Smooth muscle cell (in vitro differentiated cells): Measurements from ENCODE around the gene RFX8. TPM values are rescaled to one million over a fixed set of nuclear protein-coding genes. Genes with fewer than 3 reads are reported as not detected.
A peak's percentile ranks its signal among the peaks of the same experiment; 100 is the strongest.

Experiments
- DNase-seq: peaks from one replicate; lab custom pipeline; 2025; ENCODE audit not compliant: unreplicated experiment; lab: John Stamatoyannopoulos, UW
- H2AFZ ChIP-seq: fragments of 200-600 bp; sonication (generic); 2 replicates; pipeline ENCODE4 v1.6.0; 2016; ENCODE audit warnings: antibody characterized with exemption, low read depth, mild to moderate bottlenecking
- H3F3A ChIP-seq: fragments of 200-600 bp; sonication (generic); 2 replicates; pipeline ENCODE4 v1.6.0; 2017; ENCODE audit warnings: antibody characterized with exemption, low read depth
- H3K27ac ChIP-seq: fragments of 200-600 bp; sonication (generic); 2 replicates; pipeline ENCODE4 v1.5.1; 2016; ENCODE audit warnings: low read depth, mild to moderate bottlenecking
- H3K27me3 ChIP-seq: fragments of 200-600 bp; sonication (generic); 2 replicates; pipeline ENCODE4 v1.6.1; 2016; ENCODE audit warnings: low read depth, mild to moderate bottlenecking
- H3K36me3 ChIP-seq: fragments of 200-600 bp; sonication (generic); 2 replicates; pipeline ENCODE4 v1.5.1; 2016; ENCODE audit warnings: low read depth
- H3K4me1 ChIP-seq: fragments of 200-600 bp; sonication (generic); 2 replicates; pipeline ENCODE4 v1.5.1; 2016; ENCODE audit warnings: low read depth
- H3K4me2 ChIP-seq: fragments of 200-600 bp; sonication (generic); 2 replicates; pipeline ENCODE4 v1.6.0; 2016; ENCODE audit warnings: mild to moderate bottlenecking
- H3K4me3 ChIP-seq: fragments of 200-600 bp; sonication (generic); 2 replicates; pipeline ENCODE4 v1.5.1; 2016; ENCODE audit warnings: mild to moderate bottlenecking
- H3K79me2 ChIP-seq: fragments of 200-600 bp; sonication (generic); 2 replicates; pipeline ENCODE4 v1.6.0; 2016; ENCODE audit warnings: low read depth, mild to moderate bottlenecking
- H3K9ac ChIP-seq: fragments of 200-600 bp; sonication (generic); 2 replicates; pipeline ENCODE4 v1.6.0; 2016; ENCODE audit warnings: low read depth
- H3K9me3 ChIP-seq: fragments of 200-600 bp; sonication (generic); replicated peaks from 2 replicates; pipeline ENCODE4 v1.5.1; 2016; ENCODE audit warnings: low read depth
- H4K20me1 ChIP-seq: fragments of 200-600 bp; sonication (generic); 2 replicates; pipeline ENCODE4 v1.6.0; 2016; ENCODE audit warnings: low read depth
- CTCF ChIP-seq: fragments of 200-600 bp; sonication (generic); IDR thresholded peaks from 2 replicates; pipeline ENCODE4 v1.5.1; 2017; ENCODE audit warnings: borderline replicate concordance, mild to moderate bottlenecking, antibody characterized with exemption; ENCODE audit not compliant: insufficient read depth, poor library complexity, severe bottlenecking
- WGBS: methylation state at CpG from one replicate; pipeline ENCODE4 v1.1.7; 2016; ENCODE audit warnings: low lambda C conversion rate; 5-methylcytosine and 5-hydroxymethylcytosine counted together
- polyA plus RNA-seq: library from polyadenylated mRNA; unstranded; fragments of >200 nt; fragmentation: Nextera tagmentation; extraction: Ambion mirVana; gene quantifications from 2 replicates; pipeline ENCODE4 v1.2.1, GENCODE V29; 2016
- total RNA-seq: library from RNA; depleted of rRNA; stranded (reverse); fragments of >200 nt; gene quantifications from 2 replicates; pipeline ENCODE4 v1.2.3, GENCODE V29; 2014

Gene RFX8
- total and polyA plus RNA-seq, 2 experiments from 2014 or later: 2.3 to 3.0 TPM

GRCh38 chr2:101469863-101470262 lies 5.0 kb downstream of the RFX8 start:
- H3K27me3 ChIP-seq: no peaks in the 10 kb centered on the region
- no peaks in the 10 kb centered on the region for H3K9me3 ChIP-seq
- peaks cover 18% of the 10 kb centered on the region for H3K4me1 ChIP-seq
- H3K4me2 ChIP-seq: no peak overlapping the region
- WGBS: 95% methylated on average over 4 of the region's 4 CpGs
- H2AFZ ChIP-seq: no peak overlapping the region
- H3K36me3 ChIP-seq: no peaks in the 10 kb centered on the region
- no peaks in the 10 kb centered on the region for H3F3A ChIP-seq
- no peak for DNase-seq
- H3K79me2 ChIP-seq: peaks cover 12% of the 10 kb centered on the region
- no peaks in the 10 kb centered on the region for H4K20me1 ChIP-seq
- H3K27ac ChIP-seq: peak overlapping the region; percentile 21
- H3K9ac ChIP-seq: no peak overlapping the region
- TF ChIP-seq CTCF: no peak
- no peak overlapping the region for H3K4me3 ChIP-seq

- 71% methylated on average over 4 of the region's 4 CpGs for WGBS
- DNase-seq: no peak
Observed at GRCh38 chr2:101467306-101467705, 7.6 kb downstream of the RFX8 start.

GRCh38 chr2:101466426-101466825 lies 8.5 kb downstream of the RFX8 start:
- 94% methylated on average over 3 of the region's 3 CpGs for WGBS
- Histone ChIP-seq H2AFZ (no peak overlapping the region), H3K79me2 (no peaks in the 10 kb centered on the region), H3K36me3 (no peaks in the 10 kb centered on the region), H3K27ac (no peak overlapping the region), H3K27me3 (no peaks in the 10 kb centered on the region), H3K9ac (no peak overlapping the region), H4K20me1 (no peaks in the 10 kb centered on the region), H3K9me3 (no peaks in the 10 kb centered on the region), H3K4me2 (no peak overlapping the region), H3K4me1 (peaks cover 18% of the 10 kb centered on the region), H3K4me3 (no peak overlapping the region), H3F3A (no peaks in the 10 kb centered on the region)
- TF ChIP-seq CTCF: no peak
- no peak for DNase-seq

More at GRCh38 chr2:101467306-101467705, 7.6 kb downstream of the RFX8 start:
- Histone ChIP-seq H3K27ac (no peak overlapping the region), H3K36me3 (no peaks in the 10 kb centered on the region), H3K4me3 (no peak overlapping the region), H3K9ac (no peak overlapping the region), H3K9me3 (no peaks in the 10 kb centered on the region), H3K4me1 (peaks cover 18% of the 10 kb centered on the region), H3K79me2 (peaks cover 6% of the 10 kb centered on the region), H4K20me1 (no peaks in the 10 kb centered on the region), H3F3A (no peaks in the 10 kb centered on the region), H2AFZ (no peak overlapping the region), H3K27me3 (no peaks in the 10 kb centered on the region), H3K4me2 (no peak overlapping the region)
- TF ChIP-seq CTCF: no peak

GRCh38 chr2:101464841-101465240 lies 10.1 kb downstream of the RFX8 start:
- H3K9ac ChIP-seq: no peak overlapping the region
- TF ChIP-seq CTCF: no peak
- H3K4me2 ChIP-seq: peak overlapping the region; percentile 16
- 100% methylated on average over 1 of the region's 1 CpG for WGBS
- peak overlapping the region; percentile 35 for H3K27ac ChIP-seq
- H3K9me3 ChIP-seq: no peaks in the 10 kb centered on the region
- no peak overlapping the region for H2AFZ ChIP-seq
- H3K36me3 ChIP-seq: no peaks in the 10 kb centered on the region
- no peak overlapping the region for H3K4me3 ChIP-seq
- no peaks in the 10 kb centered on the region for H4K20me1 ChIP-seq
- no peaks in the 10 kb centered on the region for H3F3A ChIP-seq
- no peak for DNase-seq
- no peaks in the 10 kb centered on the region for H3K27me3 ChIP-seq
- H3K4me1 ChIP-seq: peaks cover 18% of the 10 kb centered on the region
- no peaks in the 10 kb centered on the region for H3K79me2 ChIP-seq
